Raji (cell line): ENCODE data around the gene PCNT.
A peak's percentile ranks its signal among the peaks of the same experiment; 100 is the strongest.

Experiments used
- POLR2A ChIP-seq: IDR thresholded peaks from 2 replicates; pipeline ENCODE4 v1.6.1; 2011; ENCODE audit warnings: low read depth, low read length, control low read depth; ENCODE audit not compliant: insufficient read depth

Gene PCNT

GRCh38 chr21:46299167-46299566 is 24.8 kb upstream of the PCNT start:
- TF ChIP-seq POLR2A = no peak

GRCh38 chr21:46301759-46302158 is 22.2 kb upstream of the PCNT start:
- no peak for TF ChIP-seq POLR2A

GRCh38 chr21:46304437-46304836 is 19.5 kb upstream of the PCNT start:
- no peak for TF ChIP-seq POLR2A

GRCh38 chr21:46304955-46305354 is 19.0 kb upstream of the PCNT start:
- TF ChIP-seq POLR2A = no peak

- no peak for TF ChIP-seq POLR2A
Measured at GRCh38 chr21:46307625-46308024, 16.3 kb upstream of the PCNT start.

GRCh38 chr21:46308431-46308830 is 15.5 kb upstream of the PCNT start:
- no peak for TF ChIP-seq POLR2A

- no peak for TF ChIP-seq POLR2A
Measured at GRCh38 chr21:46311568-46311967, 12.4 kb upstream of the PCNT start.

GRCh38 chr21:46312949-46313348 is 11.0 kb upstream of the PCNT start:
- TF ChIP-seq POLR2A = no peak

- TF ChIP-seq POLR2A = no peak
Measured at GRCh38 chr21:46314441-46315020, 9.4 kb upstream of the PCNT start.

GRCh38 chr21:46316708-46317324 is 7.1 kb upstream of the PCNT start:
- TF ChIP-seq POLR2A = no peak

- 0 out of 2 replicates have a peak, but pooled peaks have one; percentile 17 for TF ChIP-seq POLR2A
Measured at GRCh38 chr21:46317710-46318463, 6.1 kb upstream of the PCNT start.

GRCh38 chr21:46318464-46318845 is 5.5 kb upstream of the PCNT start:
- peak; percentile 23; the same call in 1 of the 2 replicates for TF ChIP-seq POLR2A

GRCh38 chr21:46319186-46319585 is 4.8 kb upstream of the PCNT start:
- TF ChIP-seq POLR2A = 0 out of 2 replicates have a peak, but pooled peaks have one; percentile 25

GRCh38 chr21:46320331-46320801 is 3.6 kb upstream of the PCNT start:
- peak; percentile 32; the same call in 1 of the 2 replicates for TF ChIP-seq POLR2A

- no peak for TF ChIP-seq POLR2A
Measured at GRCh38 chr21:46322351-46323226, 1.4 kb upstream of the PCNT start.
